ENCODE results near the gene RPP40.

DNA sequence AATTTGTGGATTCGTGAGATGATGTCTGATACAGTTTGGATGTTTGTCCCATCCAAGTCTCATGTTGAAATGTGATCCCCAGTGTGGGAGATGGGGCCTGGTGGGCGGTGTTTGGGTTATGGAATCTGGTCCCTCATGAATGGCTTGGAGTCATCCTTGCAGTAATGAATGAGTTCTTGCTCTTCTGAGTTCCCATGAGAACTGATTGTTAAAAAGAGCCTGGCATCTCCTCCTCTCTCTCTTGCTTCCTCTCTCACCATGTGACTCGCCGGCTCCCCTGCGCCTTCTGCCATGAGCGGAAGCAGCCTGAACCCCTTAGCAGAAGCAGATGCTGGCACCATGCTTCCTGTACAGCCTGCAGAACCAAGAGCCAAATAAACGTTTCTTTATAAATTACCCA lies 30.5 kb upstream of the RPP40 start:
- no peak for TF ChIP-seq POLR2A (IDR thresholded peaks at IDR 0.05)
- no peak for TF ChIP-seq POLR2AphosphoS5 (IDR thresholded peaks at IDR 0.05)
- TF ChIP-seq, protein P1, sequence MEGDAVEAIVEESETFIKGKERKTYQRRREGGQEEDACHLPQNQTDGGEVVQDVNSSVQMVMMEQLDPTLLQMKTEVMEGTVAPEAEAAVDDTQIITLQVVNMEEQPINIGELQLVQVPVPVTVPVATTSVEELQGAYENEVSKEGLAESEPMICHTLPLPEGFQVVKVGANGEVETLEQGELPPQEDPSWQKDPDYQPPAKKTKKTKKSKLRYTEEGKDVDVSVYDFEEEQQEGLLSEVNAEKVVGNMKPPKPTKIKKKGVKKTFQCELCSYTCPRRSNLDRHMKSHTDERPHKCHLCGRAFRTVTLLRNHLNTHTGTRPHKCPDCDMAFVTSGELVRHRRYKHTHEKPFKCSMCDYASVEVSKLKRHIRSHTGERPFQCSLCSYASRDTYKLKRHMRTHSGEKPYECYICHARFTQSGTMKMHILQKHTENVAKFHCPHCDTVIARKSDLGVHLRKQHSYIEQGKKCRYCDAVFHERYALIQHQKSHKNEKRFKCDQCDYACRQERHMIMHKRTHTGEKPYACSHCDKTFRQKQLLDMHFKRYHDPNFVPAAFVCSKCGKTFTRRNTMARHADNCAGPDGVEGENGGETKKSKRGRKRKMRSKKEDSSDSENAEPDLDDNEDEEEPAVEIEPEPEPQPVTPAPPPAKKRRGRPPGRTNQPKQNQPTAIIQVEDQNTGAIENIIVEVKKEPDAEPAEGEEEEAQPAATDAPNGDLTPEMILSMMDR (IDR thresholded peaks at IDR 0.05): no peak
